GM18909 (cell line): ENCODE measurements around the gene TNF.
"Not testable (repeated sequence)": the region's sequence is repeated elsewhere in the genome, so short reads cannot be mapped to it uniquely, and the experiment has no call there.

ENCODE experiments used
- ATAC-seq: cut with Tn5 transposase; IDR thresholded peaks from one replicate; pipeline ENCODE4 v1.9.1; 2021; ENCODE audit warnings: mild to moderate bottlenecking; ENCODE audit not compliant: unreplicated experiment, poor library complexity

Gene TNF

GRCh38 chr6:31541658-31542521, 33.5 kb upstream of the TNF start, which contains the start of gene DDX39B:
TSS of gene DDX39B (minus strand) at chr6:31542003. CDS start at chr6:31540532, 1,471 bp downstream.
- ATAC-seq = peak; percentile 71

GRCh38 chr6:31543639-31544038, 31.7 kb upstream of the TNF start:
- no peak for ATAC-seq

GRCh38 chr6:31544676-31545075, 30.7 kb upstream of the TNF start:
- ATAC-seq = no peak

- ATAC-seq = no peak
Measured at GRCh38 chr6:31545291-31545690, 30.1 kb upstream of the TNF start.

- peak; percentile 59 for ATAC-seq
Measured at GRCh38 chr6:31546339-31546957, 28.9 kb upstream of the TNF start, which contains the start of gene ATP6V1G2. TSS of gene ATP6V1G2 (minus strand) at chr6:31546608. CDS start at chr6:31546559, 49 bp downstream.

- peak; percentile 62 for ATAC-seq
Measured at GRCh38 chr6:31546958-31547726, 28.2 kb upstream of the TNF start, which contains the start of gene NFKBIL1. TSS of gene NFKBIL1 (plus strand) at chr6:31547608. CDS start at chr6:31547695, 87 bp downstream.

- no peak for ATAC-seq
Measured at GRCh38 chr6:31547727-31548543, 27.4 kb upstream of the TNF start.

- ATAC-seq = no peak
Measured at GRCh38 chr6:31548544-31548873, 26.9 kb upstream of the TNF start.

GRCh38 chr6:31551371-31551770, 24.0 kb upstream of the TNF start:
- not testable (repeated sequence) for ATAC-seq

- no peak for ATAC-seq
Measured at GRCh38 chr6:31556307-31556706, 19.1 kb upstream of the TNF start.

- no peak for ATAC-seq
Measured at GRCh38 chr6:31557443-31558317, 17.7 kb upstream of the TNF start.

- no peak for ATAC-seq
Measured at GRCh38 chr6:31558318-31558625, 17.1 kb upstream of the TNF start.

- ATAC-seq = no peak
Measured at GRCh38 chr6:31558631-31559500, 16.5 kb upstream of the TNF start.

- no peak for ATAC-seq
Measured at GRCh38 chr6:31559606-31559957, 15.8 kb upstream of the TNF start.

GRCh38 chr6:31559958-31560696, 15.2 kb upstream of the TNF start:
- peak; percentile 78 for ATAC-seq

GRCh38 chr6:31560697-31561058, 14.7 kb upstream of the TNF start:
- ATAC-seq = no peak

- ATAC-seq = no peak
Measured at GRCh38 chr6:31567531-31568370, 7.6 kb upstream of the TNF start.
